GM21360 (cell line): ENCODE results near the gene UHRF2.
A peak's percentile ranks its signal among the peaks of the same experiment; 100 is the strongest.
"Not testable (repeated sequence)": the region's sequence is repeated elsewhere in the genome, so short reads cannot be mapped to it uniquely, and the experiment has no call there.

Experiments used
- ATAC-seq: cut with Tn5 transposase; IDR thresholded peaks from one replicate; pipeline ENCODE4 v1.9.1; 2021; ENCODE audit warnings: mild to moderate bottlenecking, moderate library complexity; ENCODE audit not compliant: unreplicated experiment

The UHRF2 gene

GRCh38 chr9:6412487-6413364 is at the start of gene UHRF2:
UHRF2 (plus strand) TSS chr9:6413199; CDS start chr9:6413491, 292 bp downstream.
- ATAC-seq: peak; percentile 87

GRCh38 chr9:6367128-6367890 is 45.7 kb upstream of the UHRF2 start:
- ATAC-seq: no peak

GRCh38 chr9:6368831-6369230 is 44.2 kb upstream of the UHRF2 start:
- ATAC-seq: no peak

GRCh38 chr9:6381477-6382012 is 31.5 kb upstream of the UHRF2 start:
- ATAC-seq: not testable (repeated sequence)

- no peak for ATAC-seq
These were observed 30.3 kb upstream of the UHRF2 start for GRCh38 chr9:6382681-6383080.

- ATAC-seq: no peak
These were observed 29.3 kb upstream of the UHRF2 start for GRCh38 chr9:6383551-6384225.

- ATAC-seq: no peak
These were observed 28.3 kb upstream of the UHRF2 start for GRCh38 chr9:6384732-6385131.

- no peak for ATAC-seq
These were observed 13.9 kb upstream of the UHRF2 start for GRCh38 chr9:6399071-6399470.

- no peak for ATAC-seq
These were observed 7.6 kb upstream of the UHRF2 start for GRCh38 chr9:6405371-6405770.

GRCh38 chr9:6407778-6408177 is 5.2 kb upstream of the UHRF2 start:
- ATAC-seq: no peak

GRCh38 chr9:6408320-6408719 is 4.7 kb upstream of the UHRF2 start:
- ATAC-seq: no peak

- ATAC-seq: no peak
These were observed 3.2 kb upstream of the UHRF2 start for GRCh38 chr9:6409811-6410210.

- no peak for ATAC-seq
These were observed 2.4 kb upstream of the UHRF2 start for GRCh38 chr9:6410633-6411032.

GRCh38 chr9:6413365-6414246 is 607 bp downstream of the UHRF2 start:
- peak; percentile 6 for ATAC-seq

GRCh38 chr9:6414247-6414641 is 1.2 kb downstream of the UHRF2 start:
- ATAC-seq: no peak

GRCh38 chr9:6415266-6415665 is 2.3 kb downstream of the UHRF2 start:
- ATAC-seq: no peak

- no peak for ATAC-seq
These were observed 4.2 kb downstream of the UHRF2 start for GRCh38 chr9:6417186-6417585.

- no peak for ATAC-seq
These were observed 5.8 kb downstream of the UHRF2 start for GRCh38 chr9:6418764-6419163.

GRCh38 chr9:6424940-6425339 is 11.9 kb downstream of the UHRF2 start:
- ATAC-seq: no peak

GRCh38 chr9:6426117-6426516 is 13.1 kb downstream of the UHRF2 start:
- ATAC-seq: no peak
